ENCODE measurements around the gene MBNL2. TPM values are rescaled to one million over a fixed set of nuclear protein-coding genes. Genes with fewer than 3 reads are reported as not detected.

The MBNL2 gene
- total RNA-seq, 2 experiments from 2014 or later = 15.8 to 16.1 TPM

GRCh38 chr13:97311956-97312355 lies 89.8 kb downstream of the MBNL2 start:
- Mint-ChIP-seq H3K36me3 (ENCODE audit: low read depth) (peaks cover 2% of the 10 kb centered on the region), H3K9me3 (no peaks in the 10 kb centered on the region), H3K27ac (no peak overlapping the region), H3K27me3 (no peaks in the 10 kb centered on the region), H3K4me1 (ENCODE audit: low read depth) (peaks cover 17% of the 10 kb centered on the region), H3K4me3 (no peak overlapping the region)
- intact Hi-C loops (cut with micrococcal nuclease) = no loop called here
- ChIA-PET CTCF (interaction anchor here (0.9 kb wide), 1 partner anchor 202 kb away, joined by 3 read pairs; no protein-coding TSS in a partner anchor), POLR2A (no interaction called here)
- ATAC-seq (no peak), DNase-seq (no peak)
- no peak for TF ChIP-seq CTCF (IDR thresholded peaks at IDR 0.05)

GRCh38 chr13:97313551-97314260 lies 91.6 kb downstream of the MBNL2 start:
- ChIA-PET POLR2A (no interaction called here), CTCF (no interaction called here)
- Mint-ChIP-seq H3K36me3 (ENCODE audit: low read depth) (peaks cover 2% of the 10 kb centered on the region), H3K4me3 (no peak overlapping the region), H3K27me3 (no peaks in the 10 kb centered on the region), H3K4me1 (ENCODE audit: low read depth) (peaks cover 18% of the 10 kb centered on the region), H3K27ac (no peak overlapping the region), H3K9me3 (no peaks in the 10 kb centered on the region)
- intact Hi-C loops (cut with micrococcal nuclease) = no loop called here
- DNase-seq (no peak), ATAC-seq (no peak)
- no peak for TF ChIP-seq CTCF (IDR thresholded peaks at IDR 0.05)

- Mint-ChIP-seq H3K27ac (no peak overlapping the region), H3K4me1 (ENCODE audit: low read depth) (peaks cover 17% of the 10 kb centered on the region), H3K27me3 (no peaks in the 10 kb centered on the region), H3K36me3 (ENCODE audit: low read depth) (peaks cover 2% of the 10 kb centered on the region), H3K4me3 (no peak overlapping the region), H3K9me3 (no peaks in the 10 kb centered on the region)
- TF ChIP-seq CTCF (IDR thresholded peaks at IDR 0.05) = no peak
- DNase-seq (no peak), ATAC-seq (no peak)
- POLR2A ChIA-PET = no interaction called here
- intact Hi-C loops (cut with micrococcal nuclease) = no loop called here
- CTCF ChIA-PET = no interaction called here
Observed at GRCh38 chr13:97316390-97316789, 94.3 kb downstream of the MBNL2 start.

- H3K36me3 Mint-ChIP-seq (ENCODE audit: low read depth) = no peaks in the 10 kb centered on the region
- CTCF ChIA-PET = interaction anchor here (1.6 kb wide), 1 partner anchor 10 kb away, joined by 3 read pairs; no protein-coding TSS in a partner anchor
- intact Hi-C loops (cut with micrococcal nuclease) = no loop called here
- no peaks in the 10 kb centered on the region for H3K9me3 Mint-ChIP-seq
- no peak for TF ChIP-seq CTCF (IDR thresholded peaks at IDR 0.05)
- H3K4me1 Mint-ChIP-seq (ENCODE audit: low read depth) = peaks cover 10% of the 10 kb centered on the region
- POLR2A ChIA-PET = no interaction called here
- ATAC-seq = no peak
- no peak overlapping the region for H3K27ac Mint-ChIP-seq
- no peak overlapping the region for H3K4me3 Mint-ChIP-seq
- no peak for DNase-seq
- H3K27me3 Mint-ChIP-seq = no peaks in the 10 kb centered on the region
Observed at GRCh38 chr13:97317933-97318332, 95.8 kb downstream of the MBNL2 start.

GRCh38 chr13:97318532-97318931 lies 96.4 kb downstream of the MBNL2 start:
- intact Hi-C loops (cut with micrococcal nuclease) = no loop called here
- no peaks in the 10 kb centered on the region for H3K27me3 Mint-ChIP-seq
- ChIA-PET POLR2A (no interaction called here), CTCF (interaction anchor here (1.6 kb wide), 1 partner anchor 10 kb away, joined by 3 read pairs; no protein-coding TSS in a partner anchor)
- no peaks in the 10 kb centered on the region for H3K9me3 Mint-ChIP-seq
- no peak for TF ChIP-seq CTCF (IDR thresholded peaks at IDR 0.05)
- no peak overlapping the region for H3K27ac Mint-ChIP-seq
- no peaks in the 10 kb centered on the region for H3K36me3 Mint-ChIP-seq (ENCODE audit: low read depth)
- peaks cover 7% of the 10 kb centered on the region for H3K4me1 Mint-ChIP-seq (ENCODE audit: low read depth)
- DNase-seq = no peak
- H3K4me3 Mint-ChIP-seq = no peak overlapping the region
- ATAC-seq = no peak
